DND-41 (cell line): ENCODE results near the gene JKAMP.

Experiments used
- CTCF ChIP-seq: IDR thresholded peaks from 2 replicates; pipeline ENCODE4 v1.5.1; 2012; ENCODE audit warnings: borderline replicate concordance, low read length, moderate library complexity, mild to moderate bottlenecking; ENCODE audit not compliant: poor library complexity, severe bottlenecking; ENCODE audit errors: extremely low read depth
- EZH2 ChIP-seq: IDR thresholded peaks from 3 replicates; pipeline ENCODE4 v1.6.1; 2012; ENCODE audit warnings: borderline replicate concordance, low read depth, mild to moderate bottlenecking, moderate library complexity, low read length, inconsistent platforms; ENCODE audit not compliant: severe bottlenecking

DNA sequence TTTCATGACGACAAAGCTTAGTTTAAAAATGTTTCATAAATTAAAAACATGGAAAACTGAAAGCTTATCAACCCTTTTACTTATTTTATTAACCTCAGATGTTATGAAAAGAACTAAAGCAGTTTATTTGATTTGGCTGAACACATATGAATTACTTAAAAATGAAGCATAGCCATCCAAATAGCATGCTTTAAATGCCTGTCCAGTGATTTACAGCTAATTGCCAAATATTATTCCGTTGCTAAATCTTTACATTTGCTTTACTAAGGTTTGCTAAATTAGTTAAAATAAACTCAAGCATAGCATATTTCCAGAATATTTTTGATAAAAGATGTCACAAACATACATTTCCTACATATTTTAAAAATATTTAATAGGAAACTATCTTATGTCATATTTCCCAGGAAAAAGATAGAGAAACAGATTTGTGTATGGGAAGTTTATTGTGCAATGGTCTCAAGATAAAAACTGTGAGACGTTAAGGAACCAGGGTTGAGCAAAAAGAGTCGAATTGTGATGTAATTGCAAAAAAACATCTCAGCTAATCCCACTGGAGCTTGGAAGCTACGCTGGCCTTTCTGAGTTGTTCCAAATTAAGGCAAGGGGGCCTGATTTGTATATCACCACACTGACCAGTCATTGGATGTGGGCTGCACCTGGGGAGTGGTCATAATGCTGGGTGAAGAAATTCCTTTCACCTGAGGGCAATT is 44.9 kb upstream of the JKAMP start:
- TF ChIP-seq CTCF (no peak), EZH2 (no peak)
